Hippocampal formation (tissue), 2 donors: Measurements from ENCODE around the gene NGF.

Experiments used
- DNase-seq, 2 donors: peaks; one replicate each; lab custom pipeline; 2025; lab: John Stamatoyannopoulos, UW

The NGF gene

GRCh38 chr1:115336741-115337140 is 1.3 kb downstream of the NGF start:
- DNase-seq, result no peak

GRCh38 chr1:115332813-115333608 is 5.0 kb downstream of the NGF start:
- no peak for DNase-seq

GRCh38 chr1:115331558-115332331 is 6.3 kb downstream of the NGF start:
- DNase-seq, result no peak

GRCh38 chr1:115330480-115331013 is 7.5 kb downstream of the NGF start:
- DNase-seq, result no peak

GRCh38 chr1:115329965-115330364 is 8.1 kb downstream of the NGF start:
- DNase-seq, result no peak

GRCh38 chr1:115327270-115327669 is 10.8 kb downstream of the NGF start:
- DNase-seq, result no peak

- no peak for DNase-seq
Observed at GRCh38 chr1:115326419-115326818, 11.6 kb downstream of the NGF start.

- DNase-seq, result no peak
Observed at GRCh38 chr1:115325874-115326273, 12.2 kb downstream of the NGF start.

- no peak for DNase-seq
Observed at GRCh38 chr1:115324649-115325420, 13.2 kb downstream of the NGF start.

- DNase-seq, result no peak
Observed at GRCh38 chr1:115323366-115324004, 14.6 kb downstream of the NGF start.

GRCh38 chr1:115322631-115323030 is 15.4 kb downstream of the NGF start:
- no peak for DNase-seq

GRCh38 chr1:115320377-115320776 is 17.7 kb downstream of the NGF start:
- DNase-seq, result no peak

- no peak for DNase-seq
Observed at GRCh38 chr1:115319706-115320105, 18.3 kb downstream of the NGF start.

- no peak for DNase-seq
Observed at GRCh38 chr1:115317101-115318012, 20.7 kb downstream of the NGF start.

GRCh38 chr1:115314765-115315164 is 23.3 kb downstream of the NGF start:
- no peak for DNase-seq

GRCh38 chr1:115314092-115314491 is 24.0 kb downstream of the NGF start:
- no peak for DNase-seq

- DNase-seq, result no peak
Observed at GRCh38 chr1:115313182-115313581, 24.9 kb downstream of the NGF start.

- no peak for DNase-seq
Observed at GRCh38 chr1:115312742-115313141, 25.3 kb downstream of the NGF start.

- DNase-seq, result no peak
Observed at GRCh38 chr1:115311474-115311989, 26.5 kb downstream of the NGF start.
